OCI-LY3 (cell line): ENCODE measurements around the gene MAP4K2.

Experiments
- EZH2phosphoT487 ChIP-seq: fragments of 200-600 bp; shearing (Covaris generic); IDR thresholded peaks from 2 replicates; pipeline ENCODE4 v1.6.1; 2018; ENCODE audit warnings: antibody characterized with exemption, mixed run types, low read depth
- TF ChIP-seq, protein P1 (sequence below): fragments of 200-600, 300-600 bp; sonication (generic); IDR thresholded peaks from 2 replicates; pipeline ENCODE4 v1.5.1; 2014; ENCODE audit warnings: antibody characterized with exemption, low read length, low read depth

DNA sequence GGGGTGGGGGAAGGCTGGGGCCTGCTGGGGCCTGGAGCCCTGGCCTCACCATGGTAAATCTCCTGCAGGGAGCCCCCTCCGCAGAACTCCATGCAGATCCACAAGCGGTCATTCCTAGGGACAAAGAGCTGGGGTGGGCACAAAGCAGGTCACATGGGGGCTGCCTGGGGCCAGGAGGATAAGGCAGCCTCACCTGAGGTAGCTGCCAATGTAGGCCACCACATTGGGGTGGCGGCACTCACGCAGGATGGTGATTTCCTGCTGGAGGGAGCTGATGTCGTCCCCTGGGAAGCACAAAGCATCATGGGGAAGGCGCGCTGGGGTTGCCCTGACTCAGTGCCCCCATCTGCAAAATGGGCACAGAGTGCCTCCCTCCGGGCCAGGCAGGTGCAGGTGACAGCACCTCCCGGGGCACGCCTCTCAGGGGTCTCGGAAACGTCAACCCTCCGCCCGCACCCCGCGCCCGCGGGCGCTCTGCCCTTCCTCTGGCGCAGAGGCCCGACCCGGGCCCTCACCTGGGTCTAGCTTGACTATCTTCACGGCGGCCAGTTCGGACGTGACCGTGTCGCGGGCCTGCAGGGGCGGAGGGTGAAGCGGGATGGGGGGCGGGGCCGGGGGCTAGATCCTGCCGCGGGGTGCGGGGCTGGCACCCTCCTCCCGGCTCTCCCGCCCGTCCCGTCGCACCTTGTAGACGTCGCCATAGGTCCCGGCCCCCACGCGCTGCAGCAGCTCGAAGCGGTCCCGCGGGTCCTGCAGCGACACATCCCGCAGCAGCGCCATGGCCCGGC is 450 bp downstream of the MAP4K2 start:
- TF ChIP-seq, protein P1, sequence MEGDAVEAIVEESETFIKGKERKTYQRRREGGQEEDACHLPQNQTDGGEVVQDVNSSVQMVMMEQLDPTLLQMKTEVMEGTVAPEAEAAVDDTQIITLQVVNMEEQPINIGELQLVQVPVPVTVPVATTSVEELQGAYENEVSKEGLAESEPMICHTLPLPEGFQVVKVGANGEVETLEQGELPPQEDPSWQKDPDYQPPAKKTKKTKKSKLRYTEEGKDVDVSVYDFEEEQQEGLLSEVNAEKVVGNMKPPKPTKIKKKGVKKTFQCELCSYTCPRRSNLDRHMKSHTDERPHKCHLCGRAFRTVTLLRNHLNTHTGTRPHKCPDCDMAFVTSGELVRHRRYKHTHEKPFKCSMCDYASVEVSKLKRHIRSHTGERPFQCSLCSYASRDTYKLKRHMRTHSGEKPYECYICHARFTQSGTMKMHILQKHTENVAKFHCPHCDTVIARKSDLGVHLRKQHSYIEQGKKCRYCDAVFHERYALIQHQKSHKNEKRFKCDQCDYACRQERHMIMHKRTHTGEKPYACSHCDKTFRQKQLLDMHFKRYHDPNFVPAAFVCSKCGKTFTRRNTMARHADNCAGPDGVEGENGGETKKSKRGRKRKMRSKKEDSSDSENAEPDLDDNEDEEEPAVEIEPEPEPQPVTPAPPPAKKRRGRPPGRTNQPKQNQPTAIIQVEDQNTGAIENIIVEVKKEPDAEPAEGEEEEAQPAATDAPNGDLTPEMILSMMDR = no peak
- no peak for TF ChIP-seq EZH2phosphoT487
